HT-29 (cell line): ENCODE results near the gene FAM131B. TPM values are rescaled to one million over a fixed set of nuclear protein-coding genes. Genes with fewer than 3 reads are reported as not detected.
A peak's percentile ranks its signal among the peaks of the same experiment; 100 is the strongest.

ENCODE experiments used
- DNase-seq: peaks from one replicate; pipeline ENCODE4 v3.0.0-alpha.2; 2015; ENCODE audit warnings: low spot score
- total RNA-seq: library from RNA; depleted of rRNA; stranded (reverse); fragments of >200 nt; shearing (Covaris generic); gene quantifications from 2 replicates; pipeline ENCODE4 v1.2.3, GENCODE V29; 2014

Gene FAM131B
- total RNA-seq, 1 experiment from 2014 or later = 17.6 TPM

DNA sequence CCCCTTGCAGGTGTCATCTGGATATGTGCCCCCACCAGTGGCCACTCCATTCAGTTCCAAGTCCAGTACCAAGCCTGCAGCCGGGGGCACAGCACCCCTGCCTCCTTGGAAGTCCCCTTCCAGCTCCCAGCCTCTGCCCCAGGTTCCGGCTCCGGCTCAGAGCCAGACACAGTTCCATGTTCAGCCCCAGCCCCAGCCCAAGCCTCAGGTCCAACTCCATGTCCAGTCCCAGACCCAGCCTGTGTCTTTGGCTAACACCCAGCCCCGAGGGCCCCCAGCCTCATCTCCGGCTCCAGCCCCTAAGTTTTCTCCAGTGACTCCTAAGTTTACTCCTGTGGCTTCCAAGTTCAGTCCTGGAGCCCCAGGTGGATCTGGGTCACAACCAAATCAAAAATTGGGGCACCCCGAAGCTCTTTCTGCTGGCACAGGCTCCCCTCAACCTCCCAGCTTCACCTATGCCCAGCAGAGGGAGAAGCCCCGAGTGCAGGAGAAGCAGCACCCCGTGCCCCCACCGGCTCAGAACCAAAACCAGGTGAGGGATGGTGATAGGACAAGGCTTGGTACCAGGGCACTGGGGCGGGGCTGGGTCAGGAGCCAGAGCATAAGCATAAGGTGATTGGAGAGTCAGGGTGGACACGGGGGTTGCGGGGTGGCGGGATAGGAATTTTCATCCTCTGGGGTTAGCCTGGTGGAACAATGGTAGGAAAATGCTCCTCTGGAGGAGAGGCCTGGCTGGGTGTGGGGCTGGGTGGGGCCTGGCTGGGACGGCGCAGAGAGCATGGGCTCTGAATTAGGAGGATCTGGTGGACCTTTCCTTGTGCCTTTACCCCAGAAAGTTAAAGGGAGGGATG is 20.5 kb upstream of the FAM131B start:
- no peak for DNase-seq

DNA sequence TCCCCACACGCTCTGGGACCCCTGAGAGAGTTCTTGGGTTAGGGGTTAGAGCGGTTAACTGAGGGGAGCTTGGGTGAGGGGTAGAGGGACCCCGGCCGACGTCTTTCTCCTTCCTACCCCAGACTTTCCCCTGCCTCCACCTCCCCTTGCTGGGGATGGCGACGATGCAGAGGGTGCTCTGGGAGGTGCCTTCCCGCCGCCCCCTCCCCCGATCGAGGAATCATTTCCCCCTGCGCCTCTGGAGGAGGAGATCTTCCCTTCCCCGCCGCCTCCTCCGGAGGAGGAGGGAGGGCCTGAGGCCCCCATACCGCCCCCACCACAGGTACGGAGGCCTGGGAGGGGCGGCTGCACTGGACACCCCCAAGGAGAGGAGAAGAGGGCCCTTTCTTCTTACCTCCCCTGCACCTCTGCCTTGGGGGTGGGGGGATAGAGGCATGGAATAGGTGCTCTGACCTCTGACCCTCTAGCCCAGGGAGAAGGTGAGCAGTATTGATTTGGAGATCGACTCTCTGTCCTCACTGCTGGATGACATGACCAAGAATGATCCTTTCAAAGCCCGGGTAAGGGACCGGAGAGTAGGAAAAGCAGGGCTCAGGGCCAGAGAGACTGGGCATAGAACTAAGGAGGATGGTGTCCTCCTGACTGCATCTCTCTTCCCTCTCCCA is 19.7 kb upstream of the FAM131B start:
- DNase-seq = no peak

DNA sequence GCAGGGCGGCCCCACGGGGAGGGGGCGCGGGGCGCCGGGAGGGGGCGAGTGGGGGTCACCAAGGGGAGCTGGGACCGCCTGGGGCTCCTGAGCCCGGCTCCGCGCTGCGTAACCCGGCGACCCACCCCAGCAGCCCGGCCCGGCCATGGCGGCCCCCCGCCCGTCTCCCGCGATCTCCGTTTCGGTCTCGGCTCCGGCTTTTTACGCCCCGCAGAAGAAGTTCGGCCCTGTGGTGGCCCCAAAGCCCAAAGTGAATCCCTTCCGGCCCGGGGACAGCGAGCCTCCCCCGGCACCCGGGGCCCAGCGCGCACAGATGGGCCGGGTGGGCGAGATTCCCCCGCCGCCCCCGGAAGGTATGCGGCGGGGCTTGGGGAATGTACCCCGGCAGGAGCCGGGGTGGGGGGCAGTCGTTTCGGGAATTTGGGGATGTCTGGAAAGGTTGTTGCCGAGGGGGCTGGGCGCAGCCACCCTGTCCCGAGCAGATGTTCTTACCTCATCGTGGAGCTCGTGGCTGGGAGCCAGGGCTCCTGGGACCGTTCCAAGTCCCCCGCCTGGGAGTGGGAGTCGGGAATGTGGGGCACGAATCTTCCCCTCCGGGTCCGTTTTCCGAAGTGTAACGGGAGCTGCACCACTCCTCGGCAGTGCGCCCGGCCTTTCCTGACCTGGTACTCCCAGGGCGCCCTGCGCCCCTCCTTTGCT is 19.1 kb upstream of the FAM131B start:
- peak; percentile 69 for DNase-seq

DNA sequence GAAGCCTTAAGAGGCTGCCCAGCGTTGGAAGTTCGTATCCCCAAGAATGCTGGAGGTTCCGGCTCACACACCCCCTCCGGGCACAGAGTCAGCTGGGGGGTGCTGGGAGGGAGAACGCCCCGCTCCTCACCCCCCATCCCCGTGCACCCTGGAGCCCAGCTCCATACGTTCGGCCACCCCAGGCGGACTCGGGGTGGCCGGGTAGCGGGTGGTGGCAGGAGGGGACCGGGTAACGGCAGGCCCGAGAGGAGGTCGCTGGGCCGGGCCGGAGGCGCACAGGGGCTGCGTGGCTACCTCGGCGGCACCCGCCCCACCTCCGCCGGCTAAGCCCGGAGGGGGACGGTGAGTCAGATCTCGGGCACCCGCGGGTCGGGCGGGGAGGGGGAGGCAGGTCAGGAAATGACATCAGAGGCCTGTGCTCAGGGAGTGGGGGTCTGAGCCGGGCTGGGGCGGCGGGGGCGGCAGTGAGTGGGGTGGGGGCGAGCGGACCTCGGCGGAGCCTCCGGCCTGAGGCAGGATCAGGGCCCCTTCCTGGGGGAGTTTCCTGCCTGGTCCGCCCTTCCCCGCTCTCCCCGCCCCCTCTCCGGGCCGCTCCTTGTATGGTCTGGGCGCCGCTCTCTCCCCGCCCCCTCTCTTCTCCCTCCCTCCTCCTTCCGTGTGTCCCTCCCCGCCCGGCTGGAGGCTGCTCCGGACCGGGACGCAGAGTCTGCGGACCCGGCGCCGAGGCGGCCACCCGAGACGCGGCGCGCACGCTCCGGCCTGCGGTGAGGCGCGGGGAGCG is 18.3 kb upstream of the FAM131B start, which contains the start of gene ZYX:
Gene ZYX (plus strand): TSS at position 700 of the 781 bp plus-strand sequence. CDS start 227 bp downstream, outside the sequence.
- DNase-seq = peak; percentile 94

DNA sequence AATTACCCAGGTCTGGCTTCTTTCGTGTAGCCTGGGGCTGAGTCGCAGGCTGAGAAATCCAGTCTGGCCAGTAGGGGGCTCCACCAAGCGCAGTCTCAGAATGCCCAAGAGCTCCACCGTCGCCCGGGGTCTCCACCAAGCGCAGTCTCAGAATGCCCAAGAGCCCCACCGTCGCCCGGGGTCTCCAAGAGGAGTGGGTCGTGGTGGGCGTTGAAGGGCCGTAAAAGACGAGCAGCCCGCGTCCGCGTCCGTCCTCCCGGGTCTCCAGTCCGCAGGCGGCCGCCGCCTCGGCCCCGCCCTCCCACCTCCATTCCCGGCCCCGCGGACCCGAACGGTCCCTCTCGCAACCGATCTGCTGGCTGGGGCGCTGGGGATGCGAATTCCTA is 17.7 kb upstream of the FAM131B start:
- peak; percentile 95 for DNase-seq

DNA sequence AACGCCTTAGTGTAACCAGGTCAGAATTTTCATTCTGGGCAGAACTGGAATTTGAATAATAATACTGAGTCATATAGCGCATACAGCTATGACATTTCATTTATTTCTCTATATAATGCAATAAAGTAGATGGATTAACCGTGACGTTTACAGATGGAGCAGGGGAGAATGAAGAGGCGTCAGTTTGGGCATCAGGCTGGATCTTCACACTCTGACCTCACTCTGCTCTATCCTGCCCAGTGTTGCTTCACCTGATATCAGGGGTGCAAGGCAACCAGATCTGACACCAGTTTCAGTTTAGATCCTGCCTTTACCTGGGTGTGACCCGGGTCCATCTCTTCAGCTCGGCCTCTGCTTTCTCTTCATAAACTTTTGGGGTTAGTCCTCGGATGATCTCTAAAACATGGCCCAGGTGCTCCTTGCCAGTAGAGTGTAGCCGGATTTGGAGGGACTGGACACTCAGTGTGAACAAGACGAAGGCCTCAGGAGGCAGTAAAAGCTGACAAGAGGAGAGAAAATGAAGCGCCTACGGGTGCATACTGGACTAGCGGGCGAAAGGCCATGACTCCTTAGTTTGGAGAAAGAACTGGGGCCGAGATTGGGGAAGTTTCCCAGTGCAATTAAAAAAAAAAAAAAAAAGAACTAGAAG is 17.2 kb upstream of the FAM131B start:
- no peak for DNase-seq

DNA sequence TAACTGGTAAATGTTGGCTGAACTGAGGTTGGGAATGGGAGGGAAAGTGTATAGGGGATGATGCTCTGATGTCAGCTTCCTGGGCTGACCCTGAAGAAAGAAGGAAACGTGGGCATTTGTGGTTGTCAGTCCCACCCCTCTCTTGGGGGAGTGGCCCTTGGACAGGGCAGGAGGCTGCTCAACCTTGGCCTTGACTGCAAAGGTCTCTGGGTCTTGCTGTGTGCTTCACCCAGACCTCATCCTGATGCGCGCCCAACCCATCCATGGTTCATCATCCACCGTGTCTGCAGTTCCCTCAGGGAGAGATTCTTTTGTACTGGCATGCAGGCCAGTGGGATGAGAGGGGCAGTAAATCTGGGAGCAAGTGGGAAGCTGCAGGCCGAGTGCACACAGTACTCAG is 13.9 kb upstream of the FAM131B start:
- DNase-seq = no peak

DNA sequence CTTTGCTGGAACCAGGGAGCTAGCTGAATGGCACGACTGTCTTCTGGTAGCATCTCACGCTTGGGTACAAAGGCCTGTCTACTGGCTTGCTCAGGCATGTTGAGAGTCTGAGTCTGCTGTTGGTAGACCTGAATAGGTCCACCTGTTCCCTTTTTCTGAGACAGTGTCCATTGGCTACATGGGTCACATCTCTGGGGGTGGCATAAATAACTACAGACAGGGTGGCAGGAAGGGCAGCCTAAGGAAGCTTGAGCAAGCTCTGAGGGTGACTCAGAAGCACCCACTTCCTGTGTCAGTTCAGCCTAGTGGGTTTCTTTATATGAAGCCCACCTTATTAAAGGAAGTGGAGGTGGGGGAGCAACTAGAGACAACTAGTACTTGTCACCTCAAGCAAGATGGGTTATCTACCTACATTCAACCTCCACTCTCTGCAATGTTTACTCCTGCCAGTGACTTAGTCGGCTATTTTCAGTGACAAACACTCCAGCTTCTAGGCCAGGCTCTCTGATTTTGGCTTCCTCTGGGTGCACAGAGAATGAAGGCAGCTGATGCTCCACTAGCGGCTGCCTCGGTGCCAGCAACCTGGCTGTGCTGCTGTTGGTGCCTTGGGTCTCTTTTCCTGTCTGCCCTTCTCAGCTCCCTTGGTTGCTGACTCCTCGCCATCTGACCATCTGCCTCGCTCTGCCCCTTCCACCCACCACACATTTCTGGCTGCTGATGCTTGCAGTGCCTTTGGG is 13.0 kb upstream of the FAM131B start:
- no peak for DNase-seq

DNA sequence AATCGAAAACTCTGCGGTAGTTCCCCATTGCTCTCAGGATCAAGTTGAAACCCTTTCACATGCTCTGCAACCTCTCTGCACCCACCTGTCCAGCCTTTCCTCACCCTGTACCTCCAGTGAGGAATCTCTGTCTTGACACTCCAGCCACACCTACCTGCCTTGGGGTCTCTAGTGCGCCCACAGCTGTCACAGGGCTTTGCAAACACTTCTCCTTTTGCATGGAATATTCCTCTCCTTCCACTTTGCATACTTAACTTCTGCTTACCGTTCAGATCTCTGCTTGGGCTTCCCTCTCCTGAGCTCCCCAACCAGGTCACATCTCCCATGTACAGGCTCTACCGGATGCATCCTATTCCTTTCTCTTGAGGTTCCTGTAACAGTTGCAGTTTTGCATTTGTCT is 12.0 kb upstream of the FAM131B start:
- DNase-seq = no peak

DNA sequence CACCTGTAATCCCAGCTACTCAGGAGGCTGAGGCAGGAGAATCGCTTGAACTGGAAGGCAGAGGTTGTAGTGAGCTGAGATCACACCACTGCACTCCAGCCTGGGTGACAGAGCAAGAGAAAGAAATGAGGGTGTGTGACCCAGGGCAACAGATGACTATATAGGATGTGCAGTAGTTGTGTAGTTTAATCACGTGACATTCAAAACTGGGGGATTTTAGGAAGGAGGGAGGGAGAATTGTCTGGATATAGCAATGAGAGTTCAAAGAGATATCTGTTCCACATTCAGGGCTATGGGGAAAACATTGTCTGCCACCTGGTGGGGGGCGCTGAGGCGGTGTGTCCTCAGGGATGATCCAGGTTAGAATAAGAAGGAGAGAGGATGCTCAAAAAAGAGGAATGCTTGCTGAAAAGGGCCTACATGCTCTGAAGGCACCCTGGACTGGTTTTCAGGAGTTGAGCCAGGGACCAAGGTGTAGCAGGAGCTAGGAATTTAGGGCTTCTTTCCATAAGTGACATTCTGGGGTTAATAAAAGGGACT is 10.8 kb upstream of the FAM131B start:
- peak; percentile 43 for DNase-seq

DNA sequence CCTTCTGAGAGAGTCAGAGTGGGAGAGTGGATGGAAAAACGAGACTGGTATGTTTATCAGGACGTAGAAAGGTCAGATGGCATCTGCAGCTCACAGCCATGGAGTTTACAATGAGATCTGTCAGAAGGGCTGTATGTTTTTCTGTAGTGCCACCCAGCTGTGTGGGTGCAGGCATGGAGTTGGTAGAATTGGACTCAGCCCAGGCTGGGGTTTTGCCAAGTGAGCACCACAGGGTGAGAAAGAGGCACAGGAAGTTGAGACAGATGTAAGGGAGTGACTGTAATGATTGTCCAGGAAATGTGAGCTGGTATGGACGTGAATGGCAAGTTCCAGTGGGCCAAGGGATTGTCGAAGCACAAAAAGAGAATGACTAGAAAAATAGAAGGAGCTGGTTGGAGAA is 9.6 kb upstream of the FAM131B start:
- DNase-seq = peak; percentile 83

DNA sequence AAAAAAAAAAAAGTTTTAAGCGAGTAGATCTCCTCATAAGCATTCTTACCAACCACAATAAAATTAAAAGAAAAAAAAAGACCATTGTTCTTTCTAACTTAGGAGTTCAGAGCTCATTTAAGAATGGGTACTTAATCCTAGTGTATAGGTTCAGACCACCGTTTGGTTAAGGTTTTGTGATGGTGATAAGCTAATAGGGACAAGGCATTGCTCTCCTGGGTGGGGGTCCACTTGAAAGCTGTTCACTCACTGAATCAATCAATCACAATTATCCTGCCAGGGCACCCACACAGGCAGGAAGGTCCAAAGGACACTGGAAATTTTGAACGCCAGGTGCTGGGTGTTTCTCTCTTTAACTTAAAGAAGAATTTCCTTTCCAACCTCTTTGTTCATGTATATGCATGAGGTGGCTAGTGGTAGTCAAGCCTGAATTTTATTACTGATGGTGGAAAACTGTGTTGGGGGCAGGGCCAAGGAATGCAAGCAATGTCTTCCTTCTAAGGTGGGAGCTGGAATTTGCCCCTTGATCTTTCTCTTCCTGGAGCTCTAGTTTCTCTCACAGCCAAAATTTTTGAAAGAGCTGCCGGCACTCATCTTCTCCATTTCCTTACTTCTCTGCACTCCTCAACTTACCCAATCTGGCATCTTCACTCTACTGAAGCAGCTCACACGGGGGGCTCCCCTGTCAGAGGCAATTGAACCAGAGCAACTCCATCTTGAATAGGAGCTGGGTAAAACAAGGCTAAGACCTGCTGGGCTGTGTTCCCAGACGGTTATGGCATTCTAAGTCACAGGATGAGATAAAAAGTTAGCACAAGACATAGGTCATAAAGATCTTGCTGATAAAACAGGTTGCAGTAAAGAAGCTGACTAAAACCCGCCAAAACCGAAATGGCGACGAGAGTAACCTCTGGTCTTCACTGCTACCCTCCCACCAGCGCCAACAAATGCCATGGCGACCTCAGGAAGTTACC is 7.5 kb upstream of the FAM131B start:
- DNase-seq = peak; percentile 58

DNA sequence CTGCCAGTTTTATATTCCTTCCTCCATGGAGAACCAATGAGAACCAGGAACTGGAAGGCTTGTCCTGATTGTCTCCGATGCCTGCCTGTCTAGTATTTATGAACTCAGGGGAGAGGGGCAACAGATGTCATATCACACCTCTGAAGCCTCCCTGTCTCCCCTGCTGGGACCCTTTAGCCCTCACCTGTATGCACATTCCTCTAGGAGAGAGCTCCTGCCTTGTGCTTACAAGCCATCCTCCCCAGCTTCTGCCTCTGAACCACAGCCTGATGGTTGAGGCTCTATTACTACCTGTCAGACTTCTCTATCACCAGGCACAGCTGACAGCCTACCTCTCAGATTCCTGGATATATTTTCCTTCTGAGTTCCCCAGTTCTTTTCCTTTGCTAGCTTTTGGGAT is 5.9 kb upstream of the FAM131B start:
- DNase-seq = no peak

DNA sequence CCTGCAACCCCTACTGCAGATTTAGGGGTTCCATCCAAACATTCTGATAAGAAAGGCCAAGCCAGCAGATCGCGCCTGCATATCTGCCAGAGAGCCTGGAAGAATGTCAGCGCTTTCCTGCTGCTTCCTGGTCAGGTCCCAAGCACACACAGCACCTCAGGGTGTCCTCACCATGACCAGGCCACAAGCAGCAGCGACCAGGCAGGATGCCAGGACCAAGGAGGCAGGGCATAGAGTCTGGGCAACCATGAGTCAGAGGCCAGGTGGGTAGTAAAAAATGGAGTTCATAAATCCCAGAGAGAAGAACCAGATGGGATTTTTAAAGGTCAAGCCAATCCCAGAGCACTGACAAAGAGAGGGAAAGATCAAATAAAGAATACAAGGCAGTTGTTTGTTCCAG is 5.5 kb upstream of the FAM131B start:
- DNase-seq = peak; percentile 98

DNA sequence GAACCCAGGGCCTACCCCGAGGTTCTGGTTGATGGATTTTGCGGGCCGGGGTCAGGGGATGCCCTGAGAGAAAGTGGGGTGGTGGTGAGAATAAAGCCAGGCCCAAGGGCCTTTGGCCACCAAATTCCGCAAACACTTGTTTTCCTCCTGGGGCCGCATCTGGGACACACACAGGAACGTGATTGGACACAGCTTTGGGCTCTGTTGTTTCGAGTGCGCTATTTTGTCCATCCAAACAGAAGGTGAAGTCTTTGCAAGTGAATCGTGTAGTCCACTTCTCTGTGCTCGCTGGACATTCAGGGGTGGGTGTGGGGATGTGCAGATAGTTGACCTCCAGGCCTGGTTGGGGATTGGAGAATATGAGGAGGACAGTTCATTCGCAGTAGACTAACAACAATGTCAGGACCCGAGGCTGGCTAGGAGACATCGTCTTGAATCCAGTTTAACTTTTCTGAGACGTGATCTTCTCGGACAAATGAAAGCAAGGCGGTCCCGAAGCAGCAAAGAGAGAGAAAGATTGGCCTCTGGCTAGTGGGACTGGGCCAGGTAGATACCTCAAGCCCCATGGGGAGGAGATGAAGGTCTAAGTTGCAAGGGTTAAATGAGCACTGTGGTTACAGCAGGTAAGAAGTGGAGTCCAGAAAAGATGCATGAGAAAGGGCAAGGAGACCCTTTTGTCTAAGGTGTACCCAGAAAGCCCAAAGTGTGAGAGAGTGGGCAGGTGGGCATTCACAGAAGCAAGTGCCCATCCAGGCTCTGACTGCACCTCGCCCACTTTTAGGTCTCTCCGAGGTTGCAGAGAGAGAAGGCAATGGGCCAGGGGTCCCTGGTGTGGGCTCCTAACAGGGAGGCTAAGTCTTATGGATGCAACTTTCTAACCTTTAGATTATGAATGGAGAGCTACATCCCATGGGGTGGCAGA is 764 bp upstream of the FAM131B start:
- no peak for DNase-seq

DNA sequence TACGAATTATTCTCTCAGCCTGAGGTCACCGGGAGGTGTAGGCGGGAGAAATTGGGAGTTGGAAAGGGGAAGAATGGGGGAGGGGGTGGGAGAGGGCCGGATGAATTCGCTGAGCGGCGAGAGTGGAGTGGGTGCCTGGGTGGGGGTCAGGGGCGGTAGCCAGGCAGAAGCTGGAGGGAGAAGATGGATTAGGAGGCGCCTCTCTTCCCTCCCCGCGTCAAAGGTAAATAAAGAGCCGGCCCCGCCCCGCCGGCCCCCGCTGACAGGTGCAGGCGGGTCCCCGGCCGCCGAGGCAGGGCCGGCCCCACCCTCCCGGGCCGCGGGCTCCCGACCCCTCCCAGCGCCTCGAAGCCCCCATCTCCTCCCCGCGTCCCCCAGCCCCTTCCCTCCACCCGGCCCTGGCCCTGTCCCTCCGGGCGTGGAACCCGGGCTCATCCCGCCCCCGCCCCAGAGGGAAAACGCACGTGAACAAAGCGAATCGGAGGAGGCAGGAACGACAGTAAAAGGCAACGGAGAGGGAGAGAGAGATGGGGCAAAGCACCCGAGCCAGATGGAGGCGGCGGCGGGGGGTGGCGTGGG is 872 bp downstream of the FAM131B start:
- no peak for DNase-seq

DNA sequence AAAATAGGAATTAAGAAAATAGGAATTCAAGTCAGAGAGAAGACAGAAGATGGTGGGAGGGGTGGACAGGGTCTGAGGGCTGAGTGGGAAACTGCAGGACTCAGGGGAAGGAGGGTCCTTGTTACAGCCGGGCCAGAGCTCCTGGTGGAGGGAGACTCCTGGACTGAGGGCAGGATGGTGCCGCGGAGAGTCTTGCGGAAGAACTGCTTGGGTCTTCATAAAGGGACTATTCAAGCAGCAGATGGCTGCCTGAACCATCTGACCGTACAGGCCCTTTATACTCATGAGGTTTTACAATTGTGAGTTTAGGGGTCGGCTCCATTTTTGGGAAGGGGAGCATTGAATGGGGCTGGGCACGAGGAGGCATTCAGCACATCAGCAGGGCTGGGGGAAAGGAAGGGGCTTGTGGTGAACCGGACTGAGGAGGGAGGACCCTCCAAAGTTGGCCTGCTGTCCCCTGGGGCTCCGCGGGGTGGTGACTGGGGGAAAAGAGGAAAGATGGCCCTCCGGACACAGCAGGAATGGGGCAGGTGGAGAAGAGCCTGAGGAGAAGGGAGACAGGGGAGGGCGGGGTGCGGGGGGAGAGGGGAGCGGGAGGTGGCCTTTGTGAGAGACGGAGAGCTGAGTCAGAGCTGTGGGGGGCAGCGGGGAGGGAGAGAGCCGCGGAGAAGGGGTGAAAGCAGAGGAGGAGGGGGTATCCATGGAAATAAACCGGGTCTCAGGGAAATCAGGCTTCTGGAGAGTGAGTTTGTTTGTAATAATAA is 1.5 kb downstream of the FAM131B start:
- no peak for DNase-seq
